GM23338 (cell line): ENCODE results near the gene UBASH3A.

ENCODE experiments used
- CREB1 ChIP-seq: fragments of 250-450 bp; sonication (Bioruptor Pico); IDR thresholded peaks from 2 replicates; pipeline ENCODE4 v1.5.0; 2020; ENCODE audit warnings: low read depth, mild to moderate bottlenecking, moderate library complexity
- CTCF ChIP-seq, 2 experiments: fragments of 200-600 bp in 1 of 2; sonication (generic) in 1 of 2; conservative IDR thresholded peaks; 2 replicates each; pipeline versions ENCODE4 v1.5.1 to v1.6.1; 2016 to 2017; ENCODE audit warnings: antibody characterized with exemption in 2 of 2, low read depth in 2 of 2, mild to moderate bottlenecking in 2 of 2, moderate library complexity in 1 of 2
- ETS1 ChIP-seq: IDR thresholded peaks from 2 replicates; pipeline ENCODE4 v1.6.1; 2016; ENCODE audit warnings: antibody characterized with exemption
- EZH2 ChIP-seq: fragments of 200-600 bp; sonication (generic); IDR thresholded peaks from one replicate; pipeline ENCODE4 v1.8.0; 2017; ENCODE audit warnings: antibody characterized with exemption, mild to moderate bottlenecking, low read depth; ENCODE audit not compliant: unreplicated experiment
- EZH2phosphoT487 ChIP-seq: fragments of 200-600 bp; sonication (generic); IDR thresholded peaks from one replicate; pipeline ENCODE4 v1.8.1; 2018; ENCODE audit warnings: antibody characterized with exemption; ENCODE audit not compliant: unreplicated experiment
- JUNB ChIP-seq: IDR thresholded peaks from one replicate; pipeline ENCODE4 v1.6.1; 2016; ENCODE audit warnings: antibody characterized with exemption; ENCODE audit not compliant: unreplicated experiment
- NANOG ChIP-seq: IDR thresholded peaks from 2 replicates; pipeline ENCODE4 v1.6.1; 2016; ENCODE audit warnings: antibody characterized with exemption, borderline replicate concordance
- POLR2AphosphoS5 ChIP-seq: IDR thresholded peaks from 2 replicates; pipeline ENCODE4 v1.6.1; 2016; ENCODE audit warnings: antibody characterized with exemption, low read depth
- REST ChIP-seq: IDR thresholded peaks from one replicate; pipeline ENCODE4 v1.6.1; 2018; ENCODE audit warnings: antibody characterized with exemption; ENCODE audit not compliant: unreplicated experiment
- STAT1 ChIP-seq: IDR thresholded peaks from one replicate; pipeline ENCODE4 v1.6.1; 2016; ENCODE audit warnings: antibody characterized with exemption; ENCODE audit not compliant: unreplicated experiment
- ZNF114 ChIP-seq: fragments of 250-450 bp; sonication (Bioruptor Pico); IDR thresholded peaks from 2 replicates; pipeline ENCODE4 v1.5.0; 2020; ENCODE audit warnings: mild to moderate bottlenecking, moderate library complexity
- ZNF462 ChIP-seq: fragments of 250-450 bp; sonication (Bioruptor Pico); IDR thresholded peaks from 2 replicates; pipeline ENCODE4 v1.5.0; 2020; ENCODE audit warnings: mild to moderate bottlenecking, moderate library complexity

- no peak for TF ChIP-seq CTCF (conservative IDR thresholded peaks at IDR 0.05; ENCODE audit: low read depth in 2 of 2)
- TF ChIP-seq EZH2phosphoT487, result no peak
- no peak for TF ChIP-seq REST
- TF ChIP-seq POLR2AphosphoS5, result no peak
- TF ChIP-seq JUNB, result no peak
- no peak for TF ChIP-seq EZH2
- no peak for TF ChIP-seq ZNF114 (CRISPR knock-in tag)
- no peak for TF ChIP-seq NANOG
- no peak for TF ChIP-seq CREB1 (CRISPR knock-in tag)
- TF ChIP-seq STAT1, result no peak
- no peak for TF ChIP-seq ETS1
- TF ChIP-seq ZNF462 (CRISPR knock-in tag), result no peak
These were observed 1.6 kb downstream of the UBASH3A start for GRCh38 chr21:42405064-42406013.
